Pons (tissue), 1 donor: Measurements from ENCODE around the gene OBSL1.
A peak's percentile ranks its signal among the peaks of the same experiment; 100 is the strongest.

Source experiments
- DNase-seq: peaks from one replicate; pipeline ENCODE4 v3.0.0-alpha.2; 2016; ENCODE audit warnings: low spot score

OBSL1 gene

DNA sequence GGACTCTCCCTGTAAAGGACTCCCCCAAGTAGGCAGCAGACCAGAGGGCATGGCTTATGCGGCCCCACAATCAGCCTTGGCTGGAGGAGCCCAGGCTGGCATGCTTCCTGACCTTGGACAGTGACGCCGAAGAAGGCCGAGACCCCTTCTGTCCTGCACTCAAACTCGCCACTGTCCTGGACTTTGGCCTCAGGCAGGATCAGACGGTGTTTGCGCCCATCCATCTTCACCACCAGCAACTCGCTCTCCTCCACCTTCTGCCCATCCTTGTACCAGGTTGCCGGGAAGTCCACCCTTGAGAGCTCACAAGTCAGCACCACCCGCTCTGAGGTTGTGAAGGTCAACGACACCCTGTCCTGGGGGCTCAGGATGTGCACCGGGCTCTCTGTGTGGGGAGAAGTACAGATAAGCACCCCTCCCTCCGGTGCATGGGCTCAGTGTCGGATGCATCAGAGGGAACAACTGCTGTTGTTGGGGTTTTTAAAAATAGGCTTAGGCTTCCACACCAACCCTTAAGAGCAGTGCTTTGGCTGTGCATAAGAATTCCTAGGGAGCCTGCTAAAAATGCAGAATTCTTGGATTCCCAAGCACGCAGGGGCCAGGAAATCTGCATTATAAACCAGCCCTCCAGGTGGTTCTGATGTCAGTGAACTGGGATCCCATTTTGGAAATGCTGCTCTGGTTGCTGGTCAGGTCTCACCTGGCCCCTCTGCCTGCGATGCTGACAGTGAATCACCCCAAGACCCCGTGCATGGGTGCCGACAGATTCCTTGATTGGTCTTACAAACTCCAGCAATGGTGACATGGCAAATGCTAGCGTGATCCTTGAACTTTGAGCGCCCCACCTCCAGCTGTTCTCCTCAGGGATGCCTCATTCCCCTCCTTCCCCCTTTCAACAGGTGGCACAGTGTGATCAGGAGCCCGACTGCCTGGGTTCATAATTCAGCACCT is 5.9 kb downstream of the OBSL1 start:
- no peak for DNase-seq

DNA sequence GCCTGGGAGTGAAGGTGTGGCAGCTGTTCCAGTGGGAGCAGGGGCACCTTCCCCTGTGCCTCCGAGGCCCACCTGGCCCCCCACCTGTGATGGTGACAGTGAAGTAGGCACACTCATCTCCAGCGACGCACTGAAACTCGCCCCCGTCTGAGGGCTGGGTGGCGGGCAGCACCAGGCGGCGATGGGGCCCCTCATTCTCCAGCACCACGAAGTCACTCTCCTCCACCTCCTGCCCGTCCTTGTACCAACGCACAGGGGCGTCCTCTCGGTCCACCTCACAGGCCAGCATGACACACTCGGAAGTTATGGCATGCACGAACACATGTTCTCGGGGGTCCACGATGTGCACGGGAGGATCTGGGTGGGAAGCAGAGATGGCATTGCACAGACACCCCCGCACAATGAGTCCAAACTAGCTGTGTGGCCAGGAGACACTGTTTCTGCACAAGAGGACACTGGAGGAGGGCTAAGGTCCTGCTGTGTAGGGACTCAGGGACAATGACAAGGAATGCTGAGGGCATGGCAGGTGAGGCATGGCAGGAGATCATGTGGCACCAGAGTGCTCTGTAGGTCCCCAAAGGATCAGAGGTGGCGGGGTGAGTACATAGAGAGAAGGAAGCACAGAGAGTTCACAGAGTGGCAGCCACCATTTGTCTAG is 7.9 kb downstream of the OBSL1 start:
- no peak for DNase-seq

DNA sequence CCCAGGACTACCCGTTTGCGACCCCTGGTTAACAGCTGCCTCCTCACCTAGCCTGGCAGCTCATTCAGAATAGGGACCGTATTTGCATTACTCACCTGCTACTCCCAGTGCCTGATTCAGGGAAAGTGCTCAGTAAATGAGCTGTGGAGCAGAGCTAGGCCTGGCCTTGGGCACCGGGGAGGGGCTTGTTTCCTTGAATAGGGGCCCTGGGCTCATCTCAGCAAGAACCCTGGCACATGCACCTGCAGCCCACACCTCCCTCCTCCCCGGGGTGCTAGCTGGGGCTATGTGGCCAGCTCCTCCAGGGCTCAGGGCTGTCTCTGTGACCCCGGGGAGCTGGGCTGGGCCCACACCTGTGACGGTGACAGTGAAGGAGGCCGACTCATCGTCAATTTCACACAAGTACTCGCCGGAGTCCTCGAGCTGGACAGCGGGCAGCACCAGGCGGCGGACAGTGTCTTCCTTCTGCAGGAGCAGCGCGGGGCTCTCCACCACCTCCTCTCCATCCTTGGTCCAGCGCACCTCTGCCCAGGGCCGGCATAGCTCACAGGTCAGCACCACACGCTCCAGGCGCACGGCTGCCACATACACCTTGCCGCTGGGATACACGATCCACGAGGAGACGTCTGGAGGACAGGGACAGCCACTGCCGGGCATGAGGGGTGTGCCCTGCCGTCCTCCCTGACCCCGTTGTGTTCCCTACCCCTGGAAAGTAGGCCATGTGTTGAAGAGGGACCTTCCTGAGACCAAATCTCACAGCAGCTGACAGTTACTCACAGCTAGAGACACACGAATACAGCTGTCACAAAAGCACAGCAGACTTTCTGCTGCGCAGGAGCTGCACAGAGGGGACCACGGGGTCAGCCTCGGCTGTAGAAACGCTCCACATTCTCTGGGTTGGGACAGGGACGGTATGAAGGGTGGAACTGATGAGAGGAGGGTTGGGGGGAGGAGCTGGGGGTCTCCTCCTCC is 9.0 kb downstream of the OBSL1 start:
- no peak for DNase-seq

DNA sequence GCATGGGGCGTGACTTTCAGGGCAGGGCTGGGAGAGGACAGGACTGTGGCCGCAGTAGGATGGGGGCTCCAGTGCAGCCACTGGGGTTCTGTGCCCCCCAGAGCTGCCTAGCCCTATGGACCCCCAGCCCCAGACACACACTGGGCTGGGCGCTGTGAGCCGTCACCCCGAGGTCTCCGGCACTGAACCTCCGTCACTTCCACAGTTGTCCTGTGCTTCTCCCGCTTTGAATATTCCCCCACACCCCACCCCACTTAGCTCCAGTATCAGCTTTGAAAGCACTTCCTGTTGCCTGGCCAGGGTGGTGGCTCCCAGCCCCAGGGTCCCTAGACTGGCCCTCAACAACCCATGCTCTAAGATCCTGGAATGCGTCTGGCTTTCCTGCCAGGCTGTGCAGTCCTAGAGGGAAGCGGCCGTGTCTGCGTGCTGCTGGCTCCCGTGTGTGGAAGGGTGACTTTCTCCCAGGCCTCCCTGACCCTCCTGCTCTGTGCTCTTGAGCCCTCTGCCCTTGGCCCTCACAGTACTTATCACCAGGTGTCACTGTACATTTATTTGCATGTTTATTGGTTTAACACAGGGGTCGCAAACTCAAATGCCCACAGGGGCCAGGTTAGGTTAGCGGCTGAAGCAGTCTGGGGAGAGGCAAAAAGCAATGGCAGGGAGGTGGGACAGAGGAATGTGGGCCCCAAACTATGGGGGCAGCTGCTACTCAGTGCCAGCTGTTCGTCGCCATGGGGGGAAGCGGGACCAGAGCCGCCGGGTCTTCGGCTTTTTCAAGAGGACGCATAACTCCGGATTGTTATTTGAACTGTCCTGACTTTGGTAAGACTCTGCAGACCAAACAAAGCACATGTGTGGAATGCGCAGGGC is 9.9 kb downstream of the OBSL1 start:
- no peak for DNase-seq

DNA sequence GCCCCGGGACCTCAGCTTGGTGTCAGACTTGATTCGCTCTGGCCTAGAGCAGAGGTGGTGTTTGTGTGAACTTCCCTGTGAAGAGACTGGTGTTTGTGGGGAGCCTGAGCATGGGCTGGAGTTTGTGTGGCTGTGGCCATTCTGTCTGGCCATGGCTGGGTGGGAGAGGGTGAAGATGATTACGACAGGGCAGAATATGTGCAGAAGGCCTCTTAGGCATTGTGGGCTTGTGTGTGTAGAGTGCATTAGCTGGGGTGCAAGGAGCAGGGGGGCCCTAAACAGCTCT is 10.5 kb downstream of the OBSL1 start:
- no peak for DNase-seq

DNA sequence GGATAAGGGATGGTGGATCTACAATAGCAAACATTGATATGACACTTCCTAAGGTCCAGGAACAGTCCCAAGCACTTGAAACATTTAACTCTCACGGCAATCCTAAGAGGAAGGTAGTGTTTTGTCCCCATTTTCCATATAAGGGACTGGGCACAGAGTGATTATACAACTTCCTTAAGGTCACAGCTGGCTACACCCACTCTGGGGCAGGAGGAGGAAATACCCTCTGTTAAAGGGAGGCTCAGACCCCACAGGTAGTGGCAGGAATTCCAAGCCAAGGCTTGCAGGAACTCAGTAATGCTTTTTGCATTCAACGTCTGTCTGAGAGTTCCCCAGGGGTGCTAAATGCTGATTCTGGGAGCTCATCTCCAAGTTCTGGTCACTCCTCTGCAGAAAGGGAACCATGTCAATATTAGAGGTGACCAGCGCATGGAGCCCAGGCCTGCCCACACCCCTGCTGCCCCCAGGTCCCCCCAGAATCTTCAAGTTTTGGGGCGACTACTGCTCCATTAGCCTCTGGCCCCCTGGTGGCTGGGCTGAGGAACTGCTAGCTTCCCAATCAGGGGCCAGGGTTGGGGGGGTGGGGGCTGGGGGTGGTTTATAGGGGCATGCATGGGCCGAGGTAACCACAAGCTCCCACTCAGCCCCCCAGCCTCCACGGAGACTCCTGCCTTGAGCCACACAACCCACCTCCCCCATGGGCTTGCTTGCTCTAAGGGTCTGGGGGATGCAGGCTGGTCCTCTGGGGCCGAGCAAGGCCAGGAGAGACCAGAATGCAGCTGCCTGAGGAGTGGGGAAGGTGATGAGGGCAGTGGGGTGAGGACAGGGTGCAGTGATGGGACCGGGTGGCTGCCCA is 11.1 kb downstream of the OBSL1 start:
- DNase-seq: no peak

DNA sequence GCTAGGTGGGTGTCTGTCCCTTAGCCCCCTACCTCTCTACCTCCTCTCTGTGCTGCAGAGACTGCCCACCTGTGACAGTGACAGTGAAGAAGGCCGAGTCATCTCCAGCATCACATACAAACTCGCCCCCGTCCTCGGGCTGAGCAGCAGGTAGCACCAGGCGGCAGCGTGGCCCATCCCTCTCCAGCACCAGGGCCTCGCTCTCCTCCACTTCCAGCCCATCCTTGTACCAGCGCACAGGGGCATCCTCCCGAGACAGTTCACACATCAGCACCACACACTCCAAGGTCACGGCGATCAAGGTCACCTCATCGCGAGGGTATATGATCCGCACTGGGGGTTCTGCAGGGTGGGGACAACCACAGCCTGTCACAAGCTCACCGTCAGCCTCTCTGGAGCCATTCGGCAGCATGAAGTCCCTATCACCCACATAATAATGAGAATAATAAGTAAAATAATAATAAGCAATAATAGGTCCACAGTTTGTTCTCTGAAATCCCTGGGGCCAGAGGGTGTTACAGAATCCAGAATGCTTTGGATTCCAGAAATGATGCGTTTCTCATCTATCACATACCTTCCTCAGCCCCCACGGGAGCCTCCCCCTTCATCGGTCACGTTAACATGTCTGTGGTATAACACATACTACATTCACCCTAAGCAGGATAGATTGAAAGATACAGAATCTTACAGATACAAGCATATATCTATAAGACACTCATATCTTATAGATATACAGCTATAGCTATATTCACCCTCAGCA is 12.0 kb downstream of the OBSL1 start:
- no peak for DNase-seq

DNA sequence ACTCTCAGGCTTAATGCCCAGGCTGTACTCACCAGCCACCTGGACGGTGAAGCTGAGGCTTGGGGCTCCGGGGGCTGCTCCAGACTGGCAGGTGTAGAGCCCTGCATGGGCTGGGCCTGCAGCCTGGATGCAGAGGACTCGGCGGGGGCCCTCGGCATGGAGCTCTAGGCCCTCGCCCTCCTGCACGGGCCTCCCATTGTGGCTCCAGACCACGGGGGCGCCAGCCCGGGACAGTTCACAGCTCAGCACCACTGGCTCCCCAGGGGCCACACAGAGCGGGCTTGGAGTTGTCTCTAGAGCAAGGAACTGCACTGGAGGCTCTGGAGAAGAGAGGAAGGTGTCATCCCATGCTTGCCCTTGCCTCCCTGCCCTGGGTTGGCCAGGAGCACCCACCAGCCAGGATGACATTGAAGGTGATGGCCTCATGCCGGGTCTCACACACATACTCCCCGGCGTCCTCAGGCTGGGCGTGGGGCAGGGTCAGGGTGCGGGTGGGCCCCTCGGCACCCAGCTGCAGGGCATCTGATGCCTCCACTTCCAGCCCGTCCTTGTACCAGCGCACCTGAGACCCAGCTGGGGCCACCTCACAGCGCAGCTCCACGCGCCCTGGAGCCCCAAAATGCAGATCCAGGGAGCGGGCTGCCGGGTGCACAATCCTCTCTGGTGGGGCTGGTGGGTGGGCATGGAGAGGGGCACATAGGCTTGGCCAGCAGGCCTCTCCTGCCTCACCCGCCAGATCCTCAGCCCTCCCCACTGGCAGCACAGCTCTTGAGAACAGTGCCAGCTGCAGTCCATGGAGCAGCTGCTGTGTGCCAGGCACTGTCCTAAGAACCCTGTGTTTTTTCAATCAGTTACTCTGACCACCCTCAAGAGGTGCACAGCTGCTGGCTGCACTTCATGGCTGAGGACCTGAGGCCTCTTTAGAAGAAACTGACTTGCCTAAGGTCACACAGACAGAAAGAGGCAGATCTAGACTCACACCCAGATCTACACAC is 13.3 kb downstream of the OBSL1 start:
- no peak for DNase-seq

DNA sequence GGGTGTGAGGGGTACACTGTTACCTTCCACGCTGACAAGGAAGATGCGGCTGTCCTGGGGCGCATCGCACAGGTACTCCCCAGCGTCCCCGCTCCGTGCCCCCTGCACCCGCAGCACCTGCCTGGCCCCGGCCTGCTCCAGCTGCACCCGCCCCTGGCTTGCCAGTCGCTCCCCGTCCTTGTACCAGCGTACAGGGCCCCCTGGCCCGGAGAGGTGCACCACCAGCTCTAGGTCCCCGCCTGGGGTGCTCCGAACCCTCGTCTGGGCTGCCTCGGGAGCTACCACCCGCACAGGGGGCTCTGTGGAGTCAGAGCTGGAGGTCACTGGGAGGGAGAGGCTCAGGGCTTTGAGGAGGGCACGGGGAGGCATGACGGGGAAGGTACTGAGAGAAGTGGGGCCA is 14.0 kb downstream of the OBSL1 start:
- no peak for DNase-seq

DNA sequence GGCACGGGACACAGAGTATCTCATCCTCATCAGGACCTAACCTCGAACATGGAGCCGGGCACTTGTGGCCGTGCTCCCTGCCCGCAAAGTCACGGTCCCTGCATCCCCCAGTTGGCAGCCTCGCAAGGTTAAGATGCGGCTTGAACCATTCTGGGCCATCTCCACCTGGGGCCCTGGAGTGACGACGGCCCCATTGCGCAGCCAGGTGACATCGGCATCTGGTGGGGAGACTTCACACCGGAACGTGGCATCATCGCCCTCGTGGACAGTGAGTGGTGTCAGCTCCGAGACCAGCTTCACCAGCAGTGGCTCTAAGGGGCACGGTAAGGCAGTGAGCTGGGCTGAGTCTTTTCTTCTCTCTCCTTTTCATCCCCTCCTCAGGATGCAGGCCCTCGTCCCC is 14.9 kb downstream of the OBSL1 start:
- DNase-seq: no peak

DNA sequence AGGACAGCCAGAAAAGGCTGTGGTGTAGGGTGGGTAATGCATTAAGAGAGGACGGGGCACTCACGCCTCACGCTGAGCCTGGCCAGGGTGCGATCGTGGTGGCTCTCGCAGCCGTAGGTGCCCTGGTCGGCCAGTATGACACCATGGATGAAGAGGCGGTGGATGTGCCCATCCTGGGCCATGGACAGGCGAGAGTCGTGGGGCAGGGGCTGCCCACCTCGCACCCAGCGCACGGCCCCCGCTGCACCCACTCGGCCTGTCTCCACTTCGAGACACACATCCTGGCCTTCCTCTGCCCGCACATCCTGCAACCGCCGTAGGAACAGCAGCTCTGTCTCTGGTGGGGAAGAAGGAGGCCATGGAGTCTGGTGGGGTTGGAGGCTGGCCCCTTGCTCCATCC is 15.4 kb downstream of the OBSL1 start:
- no peak for DNase-seq

DNA sequence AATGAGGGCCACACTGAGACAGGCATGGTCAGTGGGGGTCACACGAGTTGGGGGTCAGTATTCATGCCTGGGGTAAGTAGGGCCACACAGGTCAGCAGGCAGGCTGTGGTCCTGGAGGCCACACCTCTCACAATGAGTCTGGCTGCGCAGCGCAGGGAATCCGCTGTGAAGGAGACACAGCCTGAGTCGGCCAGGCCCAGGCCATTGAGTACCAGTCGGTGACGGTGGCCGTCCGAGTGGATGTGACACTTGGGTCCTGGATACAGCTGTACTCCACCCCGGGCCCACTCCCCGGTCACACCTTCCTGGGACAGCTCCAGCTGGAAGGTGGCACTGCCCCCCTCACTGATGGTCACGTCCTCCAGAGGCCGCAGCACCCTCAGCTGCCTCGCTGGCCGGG is 17.0 kb downstream of the OBSL1 start:
- no peak for DNase-seq

DNA sequence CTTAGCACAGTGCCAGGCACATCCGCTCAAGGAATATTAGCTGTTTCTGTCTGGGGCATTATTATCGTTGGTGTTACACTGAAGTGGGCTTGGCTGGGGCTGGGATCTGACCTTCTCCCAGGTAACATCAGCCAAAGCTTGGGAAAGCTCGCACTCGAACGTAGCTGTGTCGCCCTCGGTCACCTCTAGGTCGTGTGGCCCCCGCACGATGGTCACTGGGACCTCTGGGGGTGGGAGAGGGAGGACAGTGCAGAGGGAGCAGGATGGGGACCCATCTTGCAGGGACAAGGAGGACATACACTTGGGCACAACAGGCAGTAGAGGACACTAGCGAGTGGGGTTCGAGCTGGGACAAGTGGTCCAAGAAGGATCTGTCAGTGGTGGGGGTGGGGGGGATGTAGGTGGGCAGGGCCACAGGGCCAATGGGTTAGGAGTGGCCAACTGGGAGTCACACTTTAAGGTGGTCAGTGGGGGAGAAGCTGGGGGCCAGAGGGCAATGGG is 17.8 kb downstream of the OBSL1 start:
- DNase-seq: no peak

DNA sequence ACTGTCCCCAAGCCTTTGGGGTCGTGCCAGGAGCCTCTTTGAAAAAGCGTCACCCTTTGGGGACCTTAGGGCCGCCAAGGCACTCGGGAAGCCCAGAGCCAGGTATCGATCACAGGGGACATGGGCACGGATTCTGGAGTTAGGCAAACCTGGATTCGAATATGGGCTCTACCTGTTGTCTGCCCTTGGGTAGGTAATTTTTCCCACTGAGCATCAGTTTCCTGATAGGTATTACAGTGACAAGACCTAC is 18.2 kb downstream of the OBSL1 start:
- no peak for DNase-seq

DNA sequence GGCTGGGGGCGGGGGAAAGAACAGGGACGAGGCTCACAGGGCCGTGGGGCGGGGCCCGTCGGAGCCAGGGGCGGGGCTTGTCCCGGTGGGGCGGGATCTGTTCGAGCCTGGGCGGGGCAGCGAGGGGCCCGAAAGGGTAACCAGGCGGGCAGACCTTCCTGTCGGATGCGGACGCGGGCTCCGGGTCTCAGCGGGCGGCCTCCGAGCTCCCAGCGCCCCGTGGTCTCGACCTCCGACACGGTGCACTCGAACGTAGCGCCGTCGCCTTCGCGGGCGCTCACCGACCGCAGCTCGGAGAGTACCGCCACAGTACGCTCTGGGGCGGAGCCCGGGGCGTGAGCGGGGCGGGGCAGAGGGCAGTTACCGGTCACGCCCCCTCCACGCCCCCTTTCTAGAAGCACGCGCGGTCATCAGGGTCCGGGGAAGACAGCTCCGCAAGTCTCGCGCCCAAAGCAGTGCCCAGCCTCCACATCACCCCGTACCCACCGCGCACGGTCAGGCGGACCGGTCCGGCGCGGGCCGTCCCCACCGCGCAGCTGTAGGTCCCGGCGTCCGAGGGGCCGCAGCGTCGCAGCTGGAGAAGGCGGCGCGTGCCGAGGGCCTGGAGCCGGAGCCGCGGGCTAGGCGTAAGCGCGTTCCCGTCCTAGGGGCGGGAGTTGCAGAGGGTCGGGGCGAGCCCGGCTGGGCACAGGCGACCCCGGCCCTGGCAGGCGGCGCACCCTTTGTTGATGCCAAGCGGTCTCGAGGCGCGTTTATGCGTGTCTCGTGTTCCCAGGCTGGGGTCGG is 18.8 kb downstream of the OBSL1 start:
- DNase-seq: peak; percentile 52

DNA sequence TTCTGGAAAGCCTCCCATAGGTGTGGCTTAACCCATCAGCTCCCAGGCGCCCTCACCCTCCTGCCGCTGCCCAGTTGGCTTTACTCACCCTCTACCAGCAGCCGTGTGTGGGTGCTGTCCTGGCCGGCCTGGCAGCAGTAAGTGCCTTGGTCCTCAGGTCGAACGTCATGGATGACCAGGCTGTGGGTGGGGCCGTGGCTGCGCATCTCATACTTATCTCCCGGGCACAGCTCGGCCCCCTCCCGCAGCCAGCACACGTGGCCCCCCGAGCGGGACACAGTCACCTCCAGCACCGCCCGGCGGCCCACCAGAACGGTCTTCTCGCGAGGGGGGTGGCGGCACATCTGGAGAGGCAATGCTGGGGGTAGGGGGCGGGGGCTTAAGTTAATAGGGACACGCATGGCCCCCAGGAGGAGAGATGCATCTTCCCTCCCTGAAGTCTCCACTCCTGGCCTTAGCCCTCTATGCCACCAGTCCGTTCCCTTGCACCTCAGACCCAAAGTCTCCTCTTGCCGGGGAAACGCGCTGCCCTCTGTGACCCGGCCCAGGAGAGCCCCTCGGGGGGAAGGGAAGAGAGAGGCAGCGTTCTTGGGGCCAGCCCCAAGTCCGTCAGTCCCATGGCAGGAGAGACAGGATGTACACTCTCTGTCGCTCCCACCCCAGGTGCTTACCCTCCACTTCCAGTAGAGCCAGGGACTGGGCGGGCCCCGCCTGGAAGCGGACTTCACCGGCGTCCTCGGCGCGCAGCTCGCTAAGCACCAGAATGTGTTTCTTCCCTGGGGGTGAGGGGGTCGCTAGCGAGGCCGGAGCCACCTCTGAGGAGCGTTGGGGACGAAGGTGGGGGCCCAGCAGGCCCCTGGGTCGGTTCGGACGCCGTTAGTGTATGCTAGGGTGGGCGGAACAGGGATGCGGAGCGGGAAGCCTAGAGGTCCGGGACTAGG is 19.6 kb downstream of the OBSL1 start:
- no peak for DNase-seq

DNA sequence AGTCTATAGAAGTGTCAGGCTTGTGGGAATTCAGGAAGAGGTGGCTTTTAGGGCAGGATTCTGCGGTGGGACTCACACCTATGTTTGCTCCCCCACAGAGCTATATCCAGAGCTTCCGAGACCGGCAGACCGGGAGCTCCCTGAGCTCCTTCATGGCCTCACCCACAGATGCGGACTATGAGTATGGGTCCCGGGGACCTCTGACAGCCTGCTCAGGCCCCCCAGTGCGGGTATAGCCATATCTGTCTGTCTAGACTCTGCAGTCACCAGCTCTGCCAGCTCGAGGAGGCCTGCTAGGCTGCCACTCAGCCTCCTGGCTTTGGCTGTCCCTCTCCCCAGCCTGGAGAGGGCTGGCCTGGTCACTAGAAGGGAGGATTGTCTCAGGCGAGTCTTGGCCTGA is 21.7 kb downstream of the OBSL1 start:
- no peak for DNase-seq
